ENCODE results near the gene VSTM2L.
"Not testable (repeated sequence)": the region's sequence is repeated elsewhere in the genome, so short reads cannot be mapped to it uniquely, and the experiment has no call there.

The VSTM2L gene

GRCh38 chr20:37902504-37903313 lies at the start of gene VSTM2L:
Gene VSTM2L (plus strand): TSS chr20:37903127. CDS start chr20:37903351, 224 bp downstream.
- DNase-seq (ENCODE audit: low spot score) = peak; percentile 34

- DNase-seq (ENCODE audit: low spot score) = no peak
Measured at GRCh38 chr20:37853823-37854375, 49.0 kb upstream of the VSTM2L start.

- DNase-seq (ENCODE audit: low spot score) = not testable (repeated sequence)
Measured at GRCh38 chr20:37856034-37856433, 46.9 kb upstream of the VSTM2L start.

- DNase-seq (ENCODE audit: low spot score) = no peak
Measured at GRCh38 chr20:37856932-37857660, 45.8 kb upstream of the VSTM2L start.

- DNase-seq (ENCODE audit: low spot score) = no peak
Measured at GRCh38 chr20:37859406-37860171, 43.3 kb upstream of the VSTM2L start.

- DNase-seq (ENCODE audit: low spot score) = no peak
Measured at GRCh38 chr20:37863289-37863688, 39.6 kb upstream of the VSTM2L start.

- no peak for DNase-seq (ENCODE audit: low spot score)
Measured at GRCh38 chr20:37864298-37864697, 38.6 kb upstream of the VSTM2L start.

GRCh38 chr20:37866051-37866450 lies 36.9 kb upstream of the VSTM2L start:
- DNase-seq (ENCODE audit: low spot score) = no peak

- DNase-seq (ENCODE audit: low spot score) = no peak
Measured at GRCh38 chr20:37867289-37868195, 35.4 kb upstream of the VSTM2L start.

- DNase-seq (ENCODE audit: low spot score) = no peak
Measured at GRCh38 chr20:37868851-37869333, 34.0 kb upstream of the VSTM2L start.

- DNase-seq (ENCODE audit: low spot score) = no peak
Measured at GRCh38 chr20:37869334-37869861, 33.5 kb upstream of the VSTM2L start.

GRCh38 chr20:37870294-37870693 lies 32.6 kb upstream of the VSTM2L start:
- DNase-seq (ENCODE audit: low spot score) = no peak

GRCh38 chr20:37871751-37872150 lies 31.2 kb upstream of the VSTM2L start:
- no peak for DNase-seq (ENCODE audit: low spot score)

GRCh38 chr20:37872161-37872560 lies 30.8 kb upstream of the VSTM2L start:
- no peak for DNase-seq (ENCODE audit: low spot score)

GRCh38 chr20:37873884-37874283 lies 29.0 kb upstream of the VSTM2L start:
- no peak for DNase-seq (ENCODE audit: low spot score)

GRCh38 chr20:37875460-37876175 lies 27.3 kb upstream of the VSTM2L start:
- DNase-seq (ENCODE audit: low spot score) = no peak

GRCh38 chr20:37876863-37877262 lies 26.1 kb upstream of the VSTM2L start:
- no peak for DNase-seq (ENCODE audit: low spot score)

GRCh38 chr20:37877832-37878772 lies 24.8 kb upstream of the VSTM2L start:
- DNase-seq (ENCODE audit: low spot score) = no peak

Data from putamen (tissue), 1 donor.